Measurements from ENCODE around the gene DHX35.

DNA sequence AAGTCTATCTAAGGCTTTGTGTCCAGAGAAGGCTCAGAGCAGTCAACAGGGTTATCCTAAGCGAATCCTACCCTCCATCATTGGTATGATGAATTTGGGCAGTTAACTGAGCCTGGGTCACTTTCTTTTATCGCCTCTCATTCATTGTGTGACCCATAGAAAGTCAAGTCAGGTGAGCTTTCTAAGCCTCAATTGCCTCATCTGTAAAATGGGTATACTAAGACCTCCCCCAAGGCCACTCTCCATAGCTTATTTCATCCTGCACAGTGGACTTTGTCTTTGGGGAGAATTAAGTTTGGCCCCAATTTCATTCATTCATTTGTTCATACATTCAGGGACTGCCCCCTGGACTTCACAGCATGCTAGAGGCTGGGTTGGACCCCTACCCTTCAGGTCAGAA is 110.5 kb downstream of the DHX35 start:
- no peak for TF ChIP-seq CTCF (IDR thresholded peaks at IDR 0.05; ENCODE audit: low read length)
- TF ChIP-seq EZH2 (IDR thresholded peaks at IDR 0.05; ENCODE audit: borderline replicate concordance, low read length), result no peak

Measured in OCI-LY1 (cell line).